A172 (cell line): ENCODE results near the gene GNL3. TPM values are rescaled to one million over a fixed set of nuclear protein-coding genes. Genes with fewer than 3 reads are reported as not detected.
"Not testable (repeated sequence)": the region's sequence is repeated elsewhere in the genome, so short reads cannot be mapped to it uniquely, and the experiment has no call there.

Experiments used
- DNase-seq: peaks from one replicate; pipeline ENCODE4 v3.0.0-alpha.2; 2015; ENCODE audit warnings: low spot score
- total RNA-seq: library from RNA; depleted of rRNA; stranded (reverse); fragments of >200 nt; shearing (Covaris generic); gene quantifications from 2 replicates; pipeline ENCODE4 v1.2.3, GENCODE V29; 2014; rRNA removed

GNL3 gene, protein sequence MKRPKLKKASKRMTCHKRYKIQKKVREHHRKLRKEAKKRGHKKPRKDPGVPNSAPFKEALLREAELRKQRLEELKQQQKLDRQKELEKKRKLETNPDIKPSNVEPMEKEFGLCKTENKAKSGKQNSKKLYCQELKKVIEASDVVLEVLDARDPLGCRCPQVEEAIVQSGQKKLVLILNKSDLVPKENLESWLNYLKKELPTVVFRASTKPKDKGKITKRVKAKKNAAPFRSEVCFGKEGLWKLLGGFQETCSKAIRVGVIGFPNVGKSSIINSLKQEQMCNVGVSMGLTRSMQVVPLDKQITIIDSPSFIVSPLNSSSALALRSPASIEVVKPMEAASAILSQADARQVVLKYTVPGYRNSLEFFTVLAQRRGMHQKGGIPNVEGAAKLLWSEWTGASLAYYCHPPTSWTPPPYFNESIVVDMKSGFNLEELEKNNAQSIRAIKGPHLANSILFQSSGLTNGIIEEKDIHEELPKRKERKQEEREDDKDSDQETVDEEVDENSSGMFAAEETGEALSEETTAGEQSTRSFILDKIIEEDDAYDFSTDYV
- total RNA-seq, result 120 and 188 TPM in 2 replicates

DNA sequence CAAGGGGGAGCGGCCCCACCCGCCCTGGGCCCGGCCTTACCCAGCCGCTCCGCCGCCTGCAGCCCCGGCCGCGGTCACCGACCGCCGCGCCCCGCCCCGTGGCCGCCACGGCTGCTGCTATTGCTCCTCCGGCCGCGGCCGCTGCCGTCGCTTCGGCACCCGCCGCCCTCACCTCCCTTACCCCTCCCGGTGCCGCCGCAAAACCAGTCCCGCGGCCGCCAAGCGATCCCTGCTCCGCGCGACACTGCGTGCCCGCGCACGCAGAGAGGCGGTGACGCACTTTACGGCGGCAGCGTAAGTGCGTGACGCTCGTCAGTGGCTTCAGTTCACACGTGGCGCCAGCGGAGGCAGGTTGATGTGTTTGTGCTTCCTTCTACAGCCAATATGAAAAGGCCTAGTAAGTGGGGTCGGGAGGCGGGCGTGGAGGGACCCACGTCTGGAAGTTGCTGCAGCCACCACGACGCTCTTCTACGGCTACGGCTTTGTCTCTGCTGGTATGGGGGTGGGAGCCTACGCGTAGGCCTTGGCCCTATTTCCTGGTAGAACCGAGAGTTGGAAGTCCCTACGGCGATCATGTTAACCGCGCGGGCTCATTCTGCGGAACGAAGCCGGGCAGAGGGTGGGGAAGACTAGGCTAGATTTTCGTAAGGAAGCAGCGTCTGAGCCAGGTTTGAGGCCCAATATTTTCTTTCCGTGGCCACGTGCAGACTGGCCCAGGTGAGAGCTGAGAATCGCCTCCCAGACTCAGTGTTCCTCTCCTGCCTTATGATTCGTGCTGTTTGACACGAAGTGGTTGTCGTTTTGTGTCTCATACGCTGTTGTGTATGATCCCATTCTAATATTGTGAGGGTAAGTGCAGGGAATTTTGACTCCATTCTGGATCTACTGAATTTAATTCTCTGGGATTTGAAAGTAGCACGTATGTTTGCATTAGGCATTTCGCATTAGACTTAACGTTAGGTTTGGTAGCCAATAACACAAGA lies at the start of gene GNL3, which contains the start of gene PBRM1:
TSS of gene GNL3 (plus strand) at position 324 of the 983 bp plus-strand sequence. CDS start at position 385, 61 bp downstream.
TSS of gene PBRM1 (minus strand) at position 205 of the 983 bp plus-strand sequence.
- DNase-seq, result peak; percentile 82

DNA sequence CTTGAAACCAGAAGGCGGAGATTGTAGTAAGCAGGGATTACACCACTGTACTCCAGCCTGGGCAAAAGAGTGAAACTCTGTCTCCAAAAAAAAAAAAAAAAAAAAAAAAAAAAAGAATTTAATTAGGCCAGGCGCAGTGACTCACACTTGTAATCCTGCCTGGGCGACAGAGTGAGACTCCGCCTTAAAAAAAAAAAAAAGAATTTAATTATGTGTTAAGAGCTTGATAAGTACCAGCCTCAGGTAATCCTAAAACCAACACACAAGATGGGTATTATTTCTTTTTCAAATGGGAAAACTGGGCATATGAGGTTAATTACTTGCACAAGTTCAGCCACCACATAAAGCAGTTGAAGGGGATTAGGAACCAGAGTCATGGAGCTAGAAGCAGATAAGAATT lies 49.2 kb upstream of the GNL3 start:
- DNase-seq, result peak; percentile 55

DNA sequence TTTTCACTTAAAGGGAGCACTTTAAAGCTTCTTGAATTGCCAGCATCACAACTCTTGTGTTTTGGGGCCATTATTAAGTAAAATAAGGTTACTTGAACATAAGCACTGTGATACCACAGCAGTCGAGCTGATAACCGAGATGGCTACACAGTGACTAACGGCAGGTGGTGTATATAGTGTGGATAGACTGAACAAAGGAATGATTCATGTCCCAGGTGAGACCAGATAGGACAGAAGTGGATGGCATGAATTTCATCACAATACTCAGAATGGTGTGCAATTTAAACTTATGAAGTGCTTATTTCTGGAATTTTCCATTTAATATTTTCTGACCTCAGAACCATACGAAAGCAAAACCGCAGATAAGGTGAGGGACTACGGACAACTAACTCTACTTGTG lies 40.3 kb upstream of the GNL3 start:
- DNase-seq, result no peak

DNA sequence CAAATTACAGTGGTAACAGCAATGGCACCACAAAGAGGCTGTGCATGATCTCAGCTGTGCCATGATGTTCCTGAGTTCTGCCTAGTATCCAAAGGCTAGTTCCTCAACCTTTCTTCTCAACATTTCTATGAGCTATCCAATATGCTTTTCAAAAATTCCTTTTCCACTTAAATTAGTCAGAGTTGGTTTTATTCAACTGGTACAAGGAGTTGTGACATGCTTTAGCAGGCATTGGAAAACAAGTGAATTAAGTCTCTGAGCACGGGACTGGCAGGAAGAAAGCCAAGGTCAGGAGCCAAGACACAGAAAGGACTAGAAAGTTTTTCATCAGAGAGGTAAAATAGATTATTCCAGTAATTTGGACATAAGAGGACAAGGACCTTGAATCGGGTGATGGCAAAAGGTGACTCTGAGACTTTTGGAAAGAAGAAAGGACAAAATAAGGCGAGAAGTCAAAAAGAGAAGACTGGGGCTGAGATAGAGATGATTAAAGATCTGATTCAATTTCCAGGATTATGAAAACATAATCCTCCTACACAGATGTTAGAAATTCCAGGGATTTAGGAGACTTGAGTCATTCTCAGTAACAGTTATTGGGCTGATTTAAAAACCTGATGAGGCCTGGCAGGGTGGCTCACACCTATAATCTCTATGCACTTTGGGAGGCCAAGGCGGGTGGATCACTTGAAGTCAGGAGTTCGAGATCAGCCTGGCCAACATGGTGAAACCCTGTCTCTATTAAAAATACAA lies 36.2 kb upstream of the GNL3 start:
- no peak for DNase-seq

DNA sequence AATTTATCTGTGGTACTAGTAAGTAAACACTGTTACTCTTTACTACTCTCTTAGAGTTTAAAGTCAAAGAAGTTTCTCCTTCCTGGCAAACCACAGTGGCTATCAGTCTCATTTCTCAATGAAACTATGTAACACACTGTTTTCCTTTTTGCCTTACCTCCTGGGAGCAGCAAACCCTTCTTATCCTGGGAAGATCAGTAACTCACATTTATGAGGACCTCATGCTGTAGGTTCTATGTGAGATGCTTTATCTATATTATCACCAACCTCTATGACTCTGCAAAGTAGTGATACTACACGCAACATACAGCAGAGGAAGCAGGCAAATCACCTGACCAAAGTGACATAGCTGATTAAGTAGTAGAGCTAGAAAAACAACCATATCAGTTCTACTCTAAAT lies 35.4 kb upstream of the GNL3 start:
- no peak for DNase-seq

DNA sequence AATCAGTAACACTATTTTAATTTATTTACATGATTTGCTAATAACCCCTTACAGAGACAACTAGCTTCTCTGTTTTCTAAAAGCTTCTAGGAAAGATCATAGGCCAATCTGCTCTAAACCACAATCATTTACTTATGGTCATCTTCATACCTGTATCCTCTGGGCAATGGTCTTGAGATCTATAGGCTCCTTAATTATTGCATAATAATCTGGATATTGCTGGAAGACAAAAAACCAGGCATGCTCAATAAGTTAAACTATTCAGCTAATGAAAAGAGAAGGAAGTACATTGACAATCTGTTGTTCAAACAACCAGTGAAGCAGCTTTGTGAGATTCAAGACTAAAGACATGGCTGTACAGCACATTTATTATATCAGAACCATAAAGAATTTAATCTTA lies 34.2 kb upstream of the GNL3 start:
- DNase-seq, result no peak

DNA sequence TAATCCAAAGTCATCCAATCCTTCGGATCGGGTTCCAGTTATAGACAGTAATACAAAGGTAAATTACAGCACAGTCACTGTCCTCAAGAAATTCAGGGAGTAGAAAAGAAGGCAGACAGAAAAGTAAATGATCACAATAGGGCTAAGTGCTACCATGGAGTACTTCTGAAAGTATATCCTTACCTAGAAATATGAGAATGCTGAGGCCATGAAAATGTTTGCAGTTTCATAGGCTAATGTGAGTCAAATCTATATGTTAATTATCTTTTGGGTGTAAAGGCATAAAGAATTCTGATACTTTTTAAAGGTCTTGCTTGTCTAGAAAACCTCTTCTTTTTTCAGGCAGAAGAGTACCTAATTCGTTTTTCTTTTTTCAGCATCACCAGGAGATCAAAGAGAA lies 29.9 kb upstream of the GNL3 start:
- no peak for DNase-seq

DNA sequence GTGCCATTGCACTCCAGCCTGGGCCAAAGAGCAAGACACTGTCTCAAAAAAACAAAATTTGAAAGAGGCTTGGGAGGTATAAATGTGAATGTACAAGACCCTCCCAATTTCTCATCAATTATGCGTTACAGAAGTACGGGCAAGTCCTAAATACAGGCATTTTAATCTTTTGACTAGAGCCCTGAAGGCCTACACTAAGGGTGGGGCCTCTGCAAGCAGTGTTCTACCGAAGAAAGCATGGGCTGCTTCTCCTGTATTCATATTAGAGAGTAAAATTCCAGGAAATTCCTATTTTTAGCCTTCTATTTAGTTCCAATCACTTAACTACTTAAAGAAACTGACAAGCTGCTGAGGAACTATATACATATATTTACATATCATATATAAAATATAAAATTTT lies 25.8 kb upstream of the GNL3 start:
- DNase-seq, result no peak

DNA sequence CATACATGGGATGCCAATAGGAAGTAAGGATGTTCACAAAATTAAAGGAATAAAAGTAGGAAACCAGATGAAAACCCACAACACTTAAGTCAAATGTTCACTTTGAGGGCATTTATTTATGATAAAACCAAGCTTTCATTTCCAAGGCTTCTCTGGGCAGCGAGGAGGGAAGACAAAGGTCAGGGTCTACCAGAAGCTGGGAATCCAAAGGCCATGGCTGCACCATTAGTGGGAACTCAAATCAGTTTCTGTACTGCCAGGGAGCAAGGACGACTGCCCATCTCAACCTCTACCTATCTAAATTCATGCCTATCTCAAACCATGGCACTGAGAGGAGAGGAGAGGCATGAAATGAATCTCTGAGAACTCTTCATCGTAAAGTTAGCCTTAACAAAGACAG lies 22.7 kb upstream of the GNL3 start:
- no peak for DNase-seq

DNA sequence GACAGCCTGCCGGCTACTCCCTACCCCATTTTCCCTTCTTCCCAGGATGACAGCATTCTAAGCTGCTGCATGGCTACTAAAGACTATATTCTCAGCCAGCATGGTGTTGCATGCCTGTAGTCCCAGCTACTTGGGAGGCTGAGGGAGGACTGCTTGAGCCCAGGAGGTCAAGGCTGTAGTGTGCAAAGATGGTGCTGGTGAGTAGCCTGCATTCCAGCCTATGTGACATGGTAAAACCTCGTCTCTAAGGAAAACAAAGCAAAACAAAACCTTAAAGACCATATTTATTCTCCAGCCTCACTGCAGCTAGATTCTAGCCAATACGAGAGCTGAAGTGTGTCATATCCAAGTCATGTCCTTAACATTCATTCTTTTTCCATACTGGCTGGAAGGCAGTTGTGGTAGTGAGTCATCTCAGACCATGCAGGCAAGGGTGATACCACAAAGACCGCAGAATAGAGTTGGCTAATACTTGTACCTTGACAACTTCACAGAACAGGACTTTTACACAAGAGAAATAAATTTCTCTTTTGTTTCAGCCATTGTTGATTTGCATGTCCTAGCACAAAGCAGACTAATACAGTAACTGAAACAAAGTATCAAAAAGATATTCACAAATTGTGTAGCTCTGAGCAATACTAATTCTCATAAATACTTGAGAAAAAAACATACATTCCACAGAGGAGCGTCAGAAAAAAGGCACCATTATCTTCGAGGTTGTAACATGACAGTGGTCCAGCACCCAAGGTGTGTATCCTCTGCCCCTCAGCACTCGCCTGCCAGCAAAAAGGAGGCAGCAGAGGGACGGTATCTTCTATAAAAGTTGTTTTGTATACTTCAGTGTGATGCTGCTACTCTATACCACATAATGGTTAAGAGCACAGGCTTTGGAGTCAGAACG lies 15.0 kb upstream of the GNL3 start:
- DNase-seq, result peak; percentile 98

DNA sequence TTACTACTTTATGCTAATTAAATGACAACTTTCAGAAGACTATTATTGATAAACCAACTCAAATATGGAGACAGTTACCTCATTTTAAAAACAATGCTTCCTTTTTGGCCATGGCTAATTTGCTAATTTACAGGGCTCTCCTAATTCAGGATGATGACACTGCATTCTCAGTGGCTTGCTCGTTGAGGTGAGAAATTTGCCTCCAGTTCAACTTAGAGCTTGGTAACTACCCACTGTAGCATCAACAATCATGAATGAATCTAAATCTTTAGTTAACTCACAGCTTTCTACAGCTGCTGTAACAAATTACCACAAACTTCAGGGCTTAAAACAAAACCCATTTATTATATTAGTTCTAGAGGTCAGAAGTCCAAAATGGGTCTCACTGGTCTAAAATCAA lies 14.2 kb upstream of the GNL3 start:
- no peak for DNase-seq

DNA sequence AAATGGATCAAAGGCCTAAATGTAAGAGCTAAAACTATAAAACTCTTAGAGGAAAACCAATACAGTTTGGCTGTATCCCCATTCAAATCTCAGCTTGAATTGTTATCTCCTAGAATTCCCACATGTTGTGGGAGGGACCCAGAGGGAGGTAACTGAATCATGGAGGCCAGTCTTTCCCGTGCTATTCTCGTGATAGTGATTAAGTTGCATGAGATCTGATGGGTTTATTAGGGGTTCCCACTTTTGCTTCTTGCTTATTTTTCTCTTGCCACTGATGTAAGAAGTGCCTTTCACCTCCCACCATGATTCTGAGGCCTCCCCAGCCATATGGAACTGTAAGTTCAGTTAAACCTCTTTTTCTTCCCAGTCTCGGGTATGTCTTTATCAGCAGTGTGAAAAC lies 9.6 kb upstream of the GNL3 start:
- DNase-seq, result not testable (repeated sequence)

DNA sequence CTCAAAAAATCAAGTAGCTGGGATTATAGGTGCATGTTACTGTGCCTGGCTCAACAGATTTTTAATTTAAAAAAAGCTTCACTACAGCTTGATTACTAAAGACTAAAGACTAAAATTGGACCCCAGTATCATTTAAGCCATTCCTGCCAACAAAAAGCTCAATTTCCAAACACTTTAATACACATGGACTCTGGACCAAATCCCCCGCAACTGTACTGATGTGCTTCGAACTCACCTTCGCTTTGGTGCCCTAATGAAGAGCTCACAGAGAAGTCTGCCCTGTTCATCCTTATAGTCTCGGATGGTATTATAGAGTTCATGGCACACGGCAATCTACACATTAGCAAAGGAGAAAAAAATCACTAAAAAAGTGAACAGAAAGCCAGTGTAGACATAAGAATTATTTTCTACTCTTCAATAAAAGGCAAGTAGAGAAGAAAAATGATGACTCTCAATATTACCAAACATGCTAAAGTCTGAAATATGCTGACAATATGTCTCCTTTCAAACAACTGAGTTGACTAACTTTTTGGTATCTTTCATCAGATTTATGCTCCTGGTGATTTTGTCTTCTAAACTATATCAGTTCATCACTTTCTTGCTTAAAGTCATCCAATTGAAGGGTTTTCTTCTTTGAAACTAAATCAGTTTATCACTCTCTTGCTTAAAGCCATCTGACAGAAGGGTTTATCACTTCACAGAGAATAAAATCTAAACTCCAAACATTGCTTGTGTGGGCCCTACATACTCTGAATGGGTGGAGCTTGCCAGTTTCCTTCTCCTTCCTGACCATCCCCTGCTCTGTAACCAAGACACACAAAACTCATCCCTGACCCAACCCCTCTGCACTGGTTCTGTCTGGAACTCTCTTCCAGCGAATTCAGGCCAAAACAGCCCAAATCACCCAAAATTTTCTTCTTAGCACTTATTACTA lies 7.3 kb upstream of the GNL3 start:
- DNase-seq, result no peak

DNA sequence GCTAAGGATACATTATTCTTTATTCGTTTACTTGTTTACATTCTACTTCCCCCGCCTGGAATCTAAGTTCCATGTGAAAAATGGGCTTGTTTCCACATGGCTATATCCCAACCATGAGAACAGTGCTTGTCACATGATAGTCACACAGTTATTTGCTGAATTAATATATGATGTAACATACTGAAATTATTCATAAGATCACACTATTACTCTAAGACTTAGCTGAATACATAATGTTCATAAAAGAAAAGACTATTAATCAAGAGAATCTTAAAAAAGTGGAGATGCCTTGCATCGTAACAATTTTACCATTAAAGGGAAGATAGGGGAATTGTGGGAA lies 6.7 kb upstream of the GNL3 start:
- DNase-seq, result no peak

DNA sequence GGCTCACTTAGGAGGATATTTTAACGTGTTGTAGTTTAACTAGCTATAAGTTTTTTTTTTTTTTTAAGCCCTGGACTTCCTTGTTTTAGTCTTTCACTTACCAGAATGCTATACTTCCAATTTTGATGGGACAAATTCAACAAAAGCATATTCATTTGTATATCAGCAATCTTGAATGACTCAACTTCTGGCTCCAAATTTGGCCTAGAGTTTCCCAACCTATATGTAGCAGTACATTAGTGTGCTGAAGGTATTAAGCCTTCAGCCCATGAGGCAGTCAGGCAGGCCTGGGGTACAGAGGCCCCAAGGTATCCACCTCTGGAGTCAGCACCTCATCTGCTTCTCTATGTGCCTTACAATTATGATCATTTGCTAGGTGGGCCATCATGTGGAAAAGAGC lies 6.0 kb upstream of the GNL3 start:
- DNase-seq, result no peak

DNA sequence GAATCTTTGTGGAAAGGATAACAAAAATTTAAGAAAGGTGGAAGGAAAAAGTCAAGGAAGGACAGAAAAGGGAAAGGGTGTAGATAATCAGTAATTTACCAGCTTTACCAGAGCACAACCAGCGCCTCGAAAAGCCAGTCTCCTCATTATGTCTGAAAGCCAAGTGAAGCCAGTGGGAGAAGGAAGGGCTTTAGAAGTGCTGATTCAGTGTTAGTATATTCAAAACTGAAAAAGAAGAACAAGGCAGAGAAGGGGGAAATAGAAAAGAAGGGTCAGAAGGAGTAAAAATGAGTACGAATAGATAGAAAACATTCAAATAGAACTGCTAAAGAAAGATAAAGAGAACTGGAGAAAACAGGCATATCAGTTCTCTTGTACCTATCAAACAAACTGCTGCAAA lies 4.2 kb upstream of the GNL3 start:
- DNase-seq, result no peak

DNA sequence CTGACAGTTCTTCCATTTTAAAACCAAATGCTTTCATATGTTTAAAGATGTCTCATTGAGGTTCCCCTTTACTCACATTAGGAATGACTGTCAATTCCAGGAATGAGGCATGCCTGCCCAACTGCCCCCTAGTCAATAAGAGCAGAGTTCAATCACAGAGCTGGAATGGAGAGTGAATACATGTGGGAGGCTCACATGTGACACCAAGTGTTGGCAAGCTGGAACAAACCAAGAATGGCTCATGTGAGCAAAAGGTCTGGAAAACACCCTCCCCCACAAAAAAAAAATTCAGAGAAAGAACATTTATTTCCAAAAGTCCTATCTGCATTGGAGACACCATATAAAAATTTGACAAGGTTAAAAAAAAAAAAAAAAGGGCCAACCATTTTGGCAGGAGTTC lies 3.8 kb upstream of the GNL3 start:
- no peak for DNase-seq

DNA sequence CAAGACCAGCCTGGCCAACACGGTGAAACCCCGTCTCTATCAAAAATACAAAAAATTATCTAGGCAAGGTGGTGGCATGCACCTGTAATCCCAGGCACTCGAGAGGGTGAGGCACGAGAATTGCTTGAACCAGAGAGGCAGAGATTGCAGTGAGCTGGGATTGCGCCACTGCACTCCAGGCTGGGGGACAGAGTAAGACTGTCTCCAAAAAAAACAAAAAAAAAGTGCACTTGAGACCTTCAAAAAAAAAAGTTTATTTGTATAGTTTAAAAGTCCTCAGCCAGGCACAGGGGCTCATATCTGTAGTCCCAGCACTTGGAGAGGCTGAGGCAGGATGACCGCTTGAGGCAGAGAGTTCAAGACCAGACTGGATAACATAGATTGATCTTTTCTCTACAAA lies 2.2 kb upstream of the GNL3 start:
- no peak for DNase-seq

DNA sequence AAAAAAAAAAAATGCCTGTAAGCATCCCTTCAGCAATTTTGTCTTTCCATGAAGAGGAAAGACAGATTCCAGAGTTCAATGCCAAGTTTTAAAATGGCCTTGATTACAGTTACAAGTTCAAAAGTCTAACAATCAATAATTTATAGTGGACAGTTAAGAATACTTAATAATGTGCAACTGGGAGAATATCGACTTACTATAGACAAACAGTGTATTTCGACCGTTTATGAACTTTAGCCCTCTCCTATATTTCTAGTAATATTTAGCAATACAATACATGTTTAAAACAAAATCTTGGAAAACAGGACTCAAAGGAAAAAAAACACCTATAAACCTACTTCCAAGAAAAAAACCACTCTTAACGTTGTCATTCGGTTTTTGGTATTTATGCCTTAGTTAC lies 1.6 kb upstream of the GNL3 start:
- no peak for DNase-seq

DNA sequence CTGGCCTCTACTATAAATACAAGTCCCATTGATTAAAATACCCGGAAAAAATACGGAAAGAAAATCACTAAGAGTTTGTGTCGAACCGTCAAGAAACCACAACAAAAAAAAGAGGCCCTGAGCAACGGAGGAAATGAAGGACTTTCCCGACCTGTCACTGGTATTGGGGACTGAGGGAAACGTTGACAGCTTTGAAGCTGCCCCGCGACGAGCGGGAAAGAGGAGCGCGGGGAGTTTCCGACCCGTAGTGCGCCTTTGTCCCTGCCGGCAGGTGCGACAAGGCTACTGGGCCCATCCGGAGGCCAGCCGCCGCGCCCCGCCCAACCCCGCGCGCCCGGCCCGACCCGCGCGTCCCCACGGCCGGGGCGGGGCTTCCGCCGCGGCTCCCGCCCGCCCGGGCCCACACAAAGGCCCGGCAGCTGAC lies 535 bp upstream of the GNL3 start:
- DNase-seq, result peak; percentile 67
